AG09319 (cell line): Measurements from ENCODE around the gene CEMIP2.
A peak's percentile ranks its signal among the peaks of the same experiment; 100 is the strongest.

Experiments
- DNase-seq: peaks from one replicate; pipeline ENCODE4 v3.0.0-alpha.2; 2010; ENCODE audit warnings: low read depth; ENCODE audit errors: extremely low read depth
- TF ChIP-seq, protein P1 (sequence below): IDR thresholded peaks from 2 replicates; pipeline ENCODE4 v1.5.1; 2011; ENCODE audit warnings: low read depth, mild to moderate bottlenecking, inconsistent platforms, low read length, moderate library complexity

CEMIP2 gene, protein sequence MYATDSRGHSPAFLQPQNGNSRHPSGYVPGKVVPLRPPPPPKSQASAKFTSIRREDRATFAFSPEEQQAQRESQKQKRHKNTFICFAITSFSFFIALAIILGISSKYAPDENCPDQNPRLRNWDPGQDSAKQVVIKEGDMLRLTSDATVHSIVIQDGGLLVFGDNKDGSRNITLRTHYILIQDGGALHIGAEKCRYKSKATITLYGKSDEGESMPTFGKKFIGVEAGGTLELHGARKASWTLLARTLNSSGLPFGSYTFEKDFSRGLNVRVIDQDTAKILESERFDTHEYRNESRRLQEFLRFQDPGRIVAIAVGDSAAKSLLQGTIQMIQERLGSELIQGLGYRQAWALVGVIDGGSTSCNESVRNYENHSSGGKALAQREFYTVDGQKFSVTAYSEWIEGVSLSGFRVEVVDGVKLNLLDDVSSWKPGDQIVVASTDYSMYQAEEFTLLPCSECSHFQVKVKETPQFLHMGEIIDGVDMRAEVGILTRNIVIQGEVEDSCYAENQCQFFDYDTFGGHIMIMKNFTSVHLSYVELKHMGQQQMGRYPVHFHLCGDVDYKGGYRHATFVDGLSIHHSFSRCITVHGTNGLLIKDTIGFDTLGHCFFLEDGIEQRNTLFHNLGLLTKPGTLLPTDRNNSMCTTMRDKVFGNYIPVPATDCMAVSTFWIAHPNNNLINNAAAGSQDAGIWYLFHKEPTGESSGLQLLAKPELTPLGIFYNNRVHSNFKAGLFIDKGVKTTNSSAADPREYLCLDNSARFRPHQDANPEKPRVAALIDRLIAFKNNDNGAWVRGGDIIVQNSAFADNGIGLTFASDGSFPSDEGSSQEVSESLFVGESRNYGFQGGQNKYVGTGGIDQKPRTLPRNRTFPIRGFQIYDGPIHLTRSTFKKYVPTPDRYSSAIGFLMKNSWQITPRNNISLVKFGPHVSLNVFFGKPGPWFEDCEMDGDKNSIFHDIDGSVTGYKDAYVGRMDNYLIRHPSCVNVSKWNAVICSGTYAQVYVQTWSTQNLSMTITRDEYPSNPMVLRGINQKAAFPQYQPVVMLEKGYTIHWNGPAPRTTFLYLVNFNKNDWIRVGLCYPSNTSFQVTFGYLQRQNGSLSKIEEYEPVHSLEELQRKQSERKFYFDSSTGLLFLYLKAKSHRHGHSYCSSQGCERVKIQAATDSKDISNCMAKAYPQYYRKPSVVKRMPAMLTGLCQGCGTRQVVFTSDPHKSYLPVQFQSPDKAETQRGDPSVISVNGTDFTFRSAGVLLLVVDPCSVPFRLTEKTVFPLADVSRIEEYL (N-terminal part only)

GRCh38 chr9:71768388-71769174, at the start of gene CEMIP2:
CEMIP2 (minus strand) TSS chr9:71768513; CDS start chr9:71750373, 18,140 bp downstream.
- DNase-seq, result peak; percentile 78
- TF ChIP-seq, protein P1, sequence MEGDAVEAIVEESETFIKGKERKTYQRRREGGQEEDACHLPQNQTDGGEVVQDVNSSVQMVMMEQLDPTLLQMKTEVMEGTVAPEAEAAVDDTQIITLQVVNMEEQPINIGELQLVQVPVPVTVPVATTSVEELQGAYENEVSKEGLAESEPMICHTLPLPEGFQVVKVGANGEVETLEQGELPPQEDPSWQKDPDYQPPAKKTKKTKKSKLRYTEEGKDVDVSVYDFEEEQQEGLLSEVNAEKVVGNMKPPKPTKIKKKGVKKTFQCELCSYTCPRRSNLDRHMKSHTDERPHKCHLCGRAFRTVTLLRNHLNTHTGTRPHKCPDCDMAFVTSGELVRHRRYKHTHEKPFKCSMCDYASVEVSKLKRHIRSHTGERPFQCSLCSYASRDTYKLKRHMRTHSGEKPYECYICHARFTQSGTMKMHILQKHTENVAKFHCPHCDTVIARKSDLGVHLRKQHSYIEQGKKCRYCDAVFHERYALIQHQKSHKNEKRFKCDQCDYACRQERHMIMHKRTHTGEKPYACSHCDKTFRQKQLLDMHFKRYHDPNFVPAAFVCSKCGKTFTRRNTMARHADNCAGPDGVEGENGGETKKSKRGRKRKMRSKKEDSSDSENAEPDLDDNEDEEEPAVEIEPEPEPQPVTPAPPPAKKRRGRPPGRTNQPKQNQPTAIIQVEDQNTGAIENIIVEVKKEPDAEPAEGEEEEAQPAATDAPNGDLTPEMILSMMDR, result peak; percentile 31

DNA sequence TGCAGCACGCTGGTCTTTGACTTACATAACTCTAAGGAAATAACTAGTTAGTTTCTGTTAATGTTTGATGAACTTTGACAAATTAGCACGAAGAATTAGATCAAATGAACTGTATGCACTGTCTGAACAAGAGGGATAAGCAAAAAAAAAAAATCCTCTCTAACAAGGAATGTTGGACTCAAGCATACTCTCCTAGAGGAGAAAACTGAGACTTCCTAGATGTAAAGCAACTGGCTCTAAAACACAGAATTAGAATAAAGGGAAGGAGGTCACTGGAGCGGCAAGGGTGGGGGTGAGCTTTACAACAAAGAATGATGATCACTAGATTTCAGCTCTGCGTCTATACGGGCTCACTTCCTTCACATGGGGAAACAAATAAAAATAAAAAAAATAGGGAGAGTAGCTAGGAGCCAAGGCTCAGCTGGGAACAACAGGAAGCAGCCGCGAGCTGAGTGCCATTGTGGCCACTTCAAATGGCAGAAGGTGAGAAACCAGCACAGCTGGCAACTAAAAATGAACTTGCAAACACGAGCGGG, 48.7 kb upstream of the CEMIP2 start:
- DNase-seq, result no peak
- TF ChIP-seq, protein P1, result no peak

- TF ChIP-seq, protein P1, result no peak
- no peak for DNase-seq
These were observed 46.5 kb upstream of the CEMIP2 start for GRCh38 chr9:71814815-71815214.

DNA sequence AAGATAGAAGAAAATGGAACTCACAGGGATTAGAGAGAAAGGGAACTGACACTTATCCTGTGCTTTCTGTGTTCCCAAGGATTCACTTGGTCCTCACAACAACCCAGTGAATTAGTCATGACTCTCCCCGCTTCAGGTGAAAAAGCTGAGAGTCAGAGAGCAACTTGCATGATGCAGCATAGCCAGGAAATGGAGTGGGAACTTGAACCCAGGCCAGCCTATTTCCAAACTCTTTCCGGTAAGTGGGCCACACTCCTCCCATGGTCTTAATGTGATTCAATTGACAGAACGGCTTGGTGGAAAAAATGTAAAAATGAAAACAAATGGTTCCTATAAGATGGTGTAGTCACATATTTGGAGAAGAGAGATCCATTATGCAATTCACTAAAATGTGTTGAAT, 45.9 kb upstream of the CEMIP2 start:
- TF ChIP-seq, protein P1, result no peak
- no peak for DNase-seq

DNA sequence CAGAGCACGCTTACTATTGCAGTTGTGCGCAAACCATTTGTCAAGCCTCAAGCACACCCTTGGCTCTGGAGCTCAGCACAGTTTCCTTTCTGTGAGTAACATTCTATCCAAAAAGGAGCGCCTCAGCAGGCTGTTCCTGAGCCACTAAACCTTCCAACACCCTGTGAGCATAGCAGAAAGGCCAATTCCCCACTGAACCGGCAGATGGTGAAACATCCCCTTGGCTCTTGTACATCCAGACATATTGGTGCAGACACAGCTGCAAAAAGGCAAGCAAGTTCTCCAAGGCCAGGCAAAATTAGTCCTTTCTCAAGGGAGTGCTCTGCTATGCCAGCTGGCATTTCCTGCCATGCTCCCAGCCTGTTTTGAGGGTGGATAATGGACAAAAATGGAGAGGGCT, 44.1 kb upstream of the CEMIP2 start:
- no peak for DNase-seq
- TF ChIP-seq, protein P1, result peak; percentile 14; the same call in 1 of the 2 replicates

DNA sequence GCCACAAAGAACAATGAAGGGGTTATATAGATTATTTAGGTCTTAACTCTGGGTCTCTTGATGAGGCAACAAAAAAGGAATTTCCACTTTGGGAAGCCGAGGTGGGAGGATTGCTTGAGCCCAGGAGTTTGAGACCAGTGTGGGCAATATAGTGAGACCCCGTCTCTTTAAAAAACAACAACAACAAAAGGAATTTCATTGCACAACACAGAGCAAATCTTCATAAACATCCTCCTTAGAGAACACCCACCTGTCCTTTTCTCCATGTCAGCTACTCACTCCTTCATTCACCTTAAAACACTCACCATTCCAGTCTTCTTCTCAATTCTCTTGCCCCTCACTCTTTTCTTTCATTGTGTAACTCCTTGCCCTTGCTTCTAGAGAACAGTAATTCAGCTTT, 39.8 kb upstream of the CEMIP2 start:
- DNase-seq, result no peak
- TF ChIP-seq, protein P1, result no peak
